ENCODE measurements around the gene GALNT1. TPM values are rescaled to one million over a fixed set of nuclear protein-coding genes. Genes with fewer than 3 reads are reported as not detected.

GALNT1 gene
- total RNA-seq, 4 donors from 2014 or later: 47.6 to 129 (median 73.5) TPM

DNA sequence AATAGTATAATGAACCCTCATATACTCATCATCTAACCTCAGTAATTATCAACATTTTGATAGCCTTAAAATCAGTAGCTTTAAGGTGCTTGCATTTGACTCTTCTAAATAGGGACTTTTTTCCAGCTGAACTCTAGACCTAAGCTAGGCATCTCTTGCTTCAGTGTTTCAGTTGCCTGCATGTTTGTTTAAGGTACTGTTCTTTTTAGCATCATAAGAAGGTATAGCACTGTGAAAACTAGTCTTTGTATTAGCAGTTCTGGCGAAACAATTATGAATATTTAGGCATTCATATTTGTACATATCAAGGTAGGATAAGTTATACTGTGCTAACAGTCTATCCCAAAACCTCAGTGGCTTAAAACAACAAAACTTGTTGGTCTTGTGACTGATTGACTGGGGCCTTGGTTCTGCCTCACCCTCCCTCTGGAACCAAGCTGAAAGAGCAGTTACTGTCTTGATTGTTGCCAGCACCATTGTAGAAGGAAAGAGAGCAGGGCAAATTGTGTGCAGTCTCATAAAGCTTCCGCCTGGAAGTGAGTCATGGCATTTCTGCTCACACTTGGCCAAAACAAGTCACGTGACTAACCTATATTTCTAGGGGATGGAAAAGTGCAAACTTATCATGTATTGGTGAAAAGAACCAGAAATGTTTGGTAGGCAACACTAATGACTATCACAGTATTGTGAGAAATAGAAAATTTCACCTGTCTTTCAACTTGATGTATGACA lies 24.3 kb downstream of the GALNT1 start:
- 47 to 57% methylated on average over 3 of the region's 3 CpGs for WGBS, 2 donors
- DNase-seq: no peak
- Histone ChIP-seq H3K4me3 (no peak overlapping the region), H3K4me1 (peaks cover 0 to 36% (median 4%) of the 10 kb centered on the region in 3 donors), H3K27me3 (no peaks in the 10 kb centered on the region), H3K9me3 (peaks cover 0 to 15% (median 0%) of the 10 kb centered on the region in 3 donors), H3K27ac (no peak overlapping the region), H3K36me3 (no peaks in the 10 kb centered on the region)
- TF ChIP-seq POLR2A (IDR thresholded peaks at IDR 0.05): no peak
- TF ChIP-seq, protein P1, sequence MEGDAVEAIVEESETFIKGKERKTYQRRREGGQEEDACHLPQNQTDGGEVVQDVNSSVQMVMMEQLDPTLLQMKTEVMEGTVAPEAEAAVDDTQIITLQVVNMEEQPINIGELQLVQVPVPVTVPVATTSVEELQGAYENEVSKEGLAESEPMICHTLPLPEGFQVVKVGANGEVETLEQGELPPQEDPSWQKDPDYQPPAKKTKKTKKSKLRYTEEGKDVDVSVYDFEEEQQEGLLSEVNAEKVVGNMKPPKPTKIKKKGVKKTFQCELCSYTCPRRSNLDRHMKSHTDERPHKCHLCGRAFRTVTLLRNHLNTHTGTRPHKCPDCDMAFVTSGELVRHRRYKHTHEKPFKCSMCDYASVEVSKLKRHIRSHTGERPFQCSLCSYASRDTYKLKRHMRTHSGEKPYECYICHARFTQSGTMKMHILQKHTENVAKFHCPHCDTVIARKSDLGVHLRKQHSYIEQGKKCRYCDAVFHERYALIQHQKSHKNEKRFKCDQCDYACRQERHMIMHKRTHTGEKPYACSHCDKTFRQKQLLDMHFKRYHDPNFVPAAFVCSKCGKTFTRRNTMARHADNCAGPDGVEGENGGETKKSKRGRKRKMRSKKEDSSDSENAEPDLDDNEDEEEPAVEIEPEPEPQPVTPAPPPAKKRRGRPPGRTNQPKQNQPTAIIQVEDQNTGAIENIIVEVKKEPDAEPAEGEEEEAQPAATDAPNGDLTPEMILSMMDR (IDR thresholded peaks at IDR 0.05): no peak
- intact Hi-C loops (cut with DNase I): loop anchor here (10.0 kb wide), 1 partner anchor 211 kb away; no protein-coding TSS in a partner anchor

GRCh38 chr18:35609236-35609635 lies 27.7 kb downstream of the GALNT1 start:
- Histone ChIP-seq H3K9me3 (no peaks in the 10 kb centered on the region), H3K27ac (no peak overlapping the region), H3K4me3 (no peak overlapping the region), H3K4me1 (peaks cover 0 to 40% (median 4%) of the 10 kb centered on the region in 3 donors), H3K36me3 (no peaks in the 10 kb centered on the region), H3K27me3 (no peaks in the 10 kb centered on the region)
- intact Hi-C loops (cut with DNase I): loop anchor here (10.0 kb wide), 1 partner anchor 214 kb away; no protein-coding TSS in a partner anchor
- no peak for DNase-seq
- no peak for TF ChIP-seq POLR2A (IDR thresholded peaks at IDR 0.05)
- 94 to 100% methylated on average over 1 of the region's 1 CpG for WGBS, 2 donors

DNA sequence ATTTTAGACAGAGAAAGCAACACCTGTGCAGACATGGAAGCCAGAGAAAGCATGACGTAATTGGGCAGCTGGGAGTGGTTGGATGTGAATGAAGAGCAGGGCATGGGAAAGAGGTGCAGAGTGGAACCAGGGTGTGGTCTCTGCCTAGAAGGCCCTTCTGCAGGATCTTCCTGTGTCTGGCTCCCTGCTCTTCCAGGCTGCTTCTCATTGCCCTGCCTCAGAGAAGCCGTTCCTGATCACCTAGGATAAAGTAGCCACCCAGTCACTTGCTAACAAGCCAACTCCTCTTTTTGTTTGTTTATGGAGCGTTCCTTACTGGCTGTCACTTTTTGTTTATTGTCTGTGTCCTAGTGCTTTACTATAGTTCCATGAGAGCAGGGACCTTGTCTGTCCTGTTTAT lies 28.5 kb downstream of the GALNT1 start:
- H3K36me3 ChIP-seq: no peaks in the 10 kb centered on the region
- no peaks in the 10 kb centered on the region for H3K27me3 ChIP-seq
- 52 to 75% methylated on average over 3 of the region's 3 CpGs for WGBS, 2 donors
- peaks cover 0 to 39% (median 4%) of the 10 kb centered on the region in 3 donors for H3K4me1 ChIP-seq
- peak overlapping the region in 2 of 4 donors; percentile 29 to 30 for H3K27ac ChIP-seq
- H3K9me3 ChIP-seq: no peaks in the 10 kb centered on the region
- H3K4me3 ChIP-seq: no peak overlapping the region
- TF ChIP-seq POLR2A (IDR thresholded peaks at IDR 0.05): no peak
- TF ChIP-seq, protein P1 (IDR thresholded peaks at IDR 0.05): no peak
- no peak for DNase-seq
- intact Hi-C loops (cut with DNase I): no loop called here

DNA sequence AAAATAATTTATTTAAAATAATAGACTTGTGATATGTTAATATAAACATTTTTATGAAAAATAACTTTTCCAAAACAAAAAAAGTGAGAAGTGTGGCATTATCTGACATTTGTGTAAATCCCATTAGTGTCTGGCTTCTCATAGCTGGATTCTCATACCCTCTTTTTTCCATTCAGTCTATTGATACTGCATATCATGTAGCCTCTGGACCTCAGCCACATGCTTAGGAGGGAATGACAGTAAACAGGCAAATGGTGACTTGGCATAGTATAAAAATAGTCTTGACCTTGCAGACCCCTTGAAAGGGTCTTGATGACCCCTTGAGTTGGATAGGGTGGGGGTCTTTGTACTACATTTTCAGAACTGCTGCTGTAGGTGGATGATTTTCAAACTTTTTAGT lies 29.2 kb downstream of the GALNT1 start:
- intact Hi-C loops (cut with DNase I): no loop called here
- no peak for TF ChIP-seq POLR2A (IDR thresholded peaks at IDR 0.05)
- TF ChIP-seq, protein P1 (IDR thresholded peaks at IDR 0.05): no peak
- no peaks in the 10 kb centered on the region for H3K36me3 ChIP-seq

DNA sequence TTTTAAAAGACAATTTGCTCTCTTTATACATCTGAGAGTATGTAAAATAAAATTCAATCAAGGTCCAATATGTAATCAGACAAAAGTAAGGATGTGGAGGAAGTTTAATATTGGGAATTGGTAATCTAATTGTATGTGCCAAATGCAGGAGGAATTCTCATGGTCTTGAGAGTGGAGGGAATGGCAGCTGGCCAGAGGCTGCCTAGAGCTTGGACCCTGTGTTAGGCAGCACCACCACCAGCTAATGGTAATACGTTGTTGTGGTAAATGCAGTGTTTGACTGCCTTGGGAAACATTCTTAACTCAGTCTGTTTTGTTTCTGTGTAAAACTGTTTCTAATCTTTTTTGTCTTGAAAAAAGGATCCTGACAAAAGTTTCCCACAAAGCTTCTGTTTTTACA lies 30.0 kb downstream of the GALNT1 start:
- intact Hi-C loops (cut with DNase I): no loop called here
- 76 to 78% methylated on average over 1 of the region's 1 CpG for whole genome bisulfite sequencing, 2 donors

More for the DNA sequence above, 29.2 kb downstream of the GALNT1 start:
- no peak for DNase-seq
- Histone ChIP-seq H3K4me3 (no peak overlapping the region), H3K4me1 (peaks cover 0 to 35% (median 0%) of the 10 kb centered on the region in 3 donors), H3K27me3 (no peaks in the 10 kb centered on the region), H3K9me3 (no peaks in the 10 kb centered on the region), H3K27ac (no peak overlapping the region)

More for the DNA sequence above, 30.0 kb downstream of the GALNT1 start:
- Histone ChIP-seq H3K27me3 (no peaks in the 10 kb centered on the region), H3K4me3 (no peak overlapping the region), H3K9me3 (no peaks in the 10 kb centered on the region), H3K36me3 (no peaks in the 10 kb centered on the region), H3K4me1 (peaks cover 0 to 40% (median 8%) of the 10 kb centered on the region in 3 donors), H3K27ac (no peak overlapping the region)
- TF ChIP-seq POLR2A (IDR thresholded peaks at IDR 0.05): no peak
- TF ChIP-seq, protein P1 (IDR thresholded peaks at IDR 0.05): no peak
- DNase-seq: no peak

Measured in esophagus squamous epithelium (tissue), 5 donors.